GM12874 (cell line): ENCODE measurements around the gene PLEKHH1.

ENCODE experiments used
- CTCF ChIP-seq: IDR thresholded peaks from 2 replicates; pipeline ENCODE4 v1.5.1; 2011; ENCODE audit warnings: low read depth, mild to moderate bottlenecking, control low read depth, low read length, moderate library complexity; ENCODE audit not compliant: insufficient read depth

PLEKHH1 gene

GRCh38 chr14:67557118-67557517, 24.0 kb downstream of the PLEKHH1 start:
- TF ChIP-seq CTCF, result no peak

- TF ChIP-seq CTCF, result no peak
Observed at GRCh38 chr14:67557656-67558055, 24.6 kb downstream of the PLEKHH1 start.

- TF ChIP-seq CTCF, result no peak
Observed at GRCh38 chr14:67559639-67560038, 26.5 kb downstream of the PLEKHH1 start.

- no peak for TF ChIP-seq CTCF
Observed at GRCh38 chr14:67562025-67562775, 29.1 kb downstream of the PLEKHH1 start.

GRCh38 chr14:67562776-67563150, 29.7 kb downstream of the PLEKHH1 start:
- no peak for TF ChIP-seq CTCF

- TF ChIP-seq CTCF, result no peak
Observed at GRCh38 chr14:67564236-67564635, 31.1 kb downstream of the PLEKHH1 start.

- no peak for TF ChIP-seq CTCF
Observed at GRCh38 chr14:67566908-67567307, 33.8 kb downstream of the PLEKHH1 start.
